ENCODE data around the gene DEGS2. TPM values are rescaled to one million over a fixed set of nuclear protein-coding genes. Genes with fewer than 3 reads are reported as not detected.

The DEGS2 gene
- total RNA-seq, 1 experiment from 2014 or later = 1.6 TPM

DNA sequence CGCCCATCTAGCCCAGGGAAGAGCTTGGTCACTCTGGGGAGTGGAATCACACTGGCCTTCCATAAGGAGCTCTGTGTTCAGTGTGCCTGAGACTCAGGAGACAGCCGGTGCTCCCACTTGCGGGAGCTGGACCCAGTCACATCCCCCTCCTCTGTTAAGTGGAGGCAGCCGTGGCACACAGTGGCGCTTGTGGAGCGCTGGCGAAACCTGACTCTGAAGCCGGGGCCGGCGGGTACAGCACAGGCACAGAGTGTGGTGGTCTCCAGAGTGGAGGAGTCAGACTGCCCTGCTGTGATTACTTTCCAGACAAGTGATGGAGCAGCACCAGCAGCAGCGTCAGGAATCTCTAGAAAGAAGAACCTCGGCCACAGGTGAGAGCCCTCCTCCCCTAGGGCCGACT is 33.0 kb downstream of the DEGS2 start:
- CTCF ChIA-PET = no interaction called here
- Histone ChIP-seq H2AFZ (ENCODE audit: low read length) (no peak overlapping the region), H3K9ac (ENCODE audit: low read length) (no peak overlapping the region), H3K4me1 (ENCODE audit: insufficient read depth, low read length) (no peaks in the 10 kb centered on the region), H3K27ac (ENCODE audit: low read length) (no peak overlapping the region), H3K36me3 (ENCODE audit: low read depth, low read length) (no peaks in the 10 kb centered on the region), H3K9me3 (ENCODE audit: low read length) (no peaks in the 10 kb centered on the region), H3K79me2 (ENCODE audit: low read length) (no peaks in the 10 kb centered on the region), H3K4me2 (ENCODE audit: low read length) (no peak overlapping the region), H3K27me3 (ENCODE audit: low read length) (no peaks in the 10 kb centered on the region), H3F3A (ENCODE audit: low read length, unreplicated experiment) (no peaks in the 10 kb centered on the region), H4K20me1 (ENCODE audit: low read length) (no peaks in the 10 kb centered on the region), H3K9me2 (replicated peaks; ENCODE audit: low read length) (no peaks in the 10 kb centered on the region), H3K4me3 (ENCODE audit: low read length) (no peak overlapping the region)
- POLR2A ChIA-PET (ENCODE audit: unreplicated experiment) = no interaction called here
- intact Hi-C loops (cut with micrococcal nuclease) = no loop called here
- TF ChIP-seq EZH2 (IDR thresholded peaks at IDR 0.05; ENCODE audit: low read length, unreplicated experiment) (no peak), EZH2phosphoT487 (IDR thresholded peaks at IDR 0.05; ENCODE audit: borderline replicate concordance, low read length) (no peak)
- TF ChIP-seq, protein P1, sequence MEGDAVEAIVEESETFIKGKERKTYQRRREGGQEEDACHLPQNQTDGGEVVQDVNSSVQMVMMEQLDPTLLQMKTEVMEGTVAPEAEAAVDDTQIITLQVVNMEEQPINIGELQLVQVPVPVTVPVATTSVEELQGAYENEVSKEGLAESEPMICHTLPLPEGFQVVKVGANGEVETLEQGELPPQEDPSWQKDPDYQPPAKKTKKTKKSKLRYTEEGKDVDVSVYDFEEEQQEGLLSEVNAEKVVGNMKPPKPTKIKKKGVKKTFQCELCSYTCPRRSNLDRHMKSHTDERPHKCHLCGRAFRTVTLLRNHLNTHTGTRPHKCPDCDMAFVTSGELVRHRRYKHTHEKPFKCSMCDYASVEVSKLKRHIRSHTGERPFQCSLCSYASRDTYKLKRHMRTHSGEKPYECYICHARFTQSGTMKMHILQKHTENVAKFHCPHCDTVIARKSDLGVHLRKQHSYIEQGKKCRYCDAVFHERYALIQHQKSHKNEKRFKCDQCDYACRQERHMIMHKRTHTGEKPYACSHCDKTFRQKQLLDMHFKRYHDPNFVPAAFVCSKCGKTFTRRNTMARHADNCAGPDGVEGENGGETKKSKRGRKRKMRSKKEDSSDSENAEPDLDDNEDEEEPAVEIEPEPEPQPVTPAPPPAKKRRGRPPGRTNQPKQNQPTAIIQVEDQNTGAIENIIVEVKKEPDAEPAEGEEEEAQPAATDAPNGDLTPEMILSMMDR (conservative IDR thresholded peaks at IDR 0.05; ENCODE audit: low read depth, low read length) = no peak
- DNase-seq (no peak), ATAC-seq (no peak)
- no TSS peak for BruUV-seq (replicated peaks)

DNA sequence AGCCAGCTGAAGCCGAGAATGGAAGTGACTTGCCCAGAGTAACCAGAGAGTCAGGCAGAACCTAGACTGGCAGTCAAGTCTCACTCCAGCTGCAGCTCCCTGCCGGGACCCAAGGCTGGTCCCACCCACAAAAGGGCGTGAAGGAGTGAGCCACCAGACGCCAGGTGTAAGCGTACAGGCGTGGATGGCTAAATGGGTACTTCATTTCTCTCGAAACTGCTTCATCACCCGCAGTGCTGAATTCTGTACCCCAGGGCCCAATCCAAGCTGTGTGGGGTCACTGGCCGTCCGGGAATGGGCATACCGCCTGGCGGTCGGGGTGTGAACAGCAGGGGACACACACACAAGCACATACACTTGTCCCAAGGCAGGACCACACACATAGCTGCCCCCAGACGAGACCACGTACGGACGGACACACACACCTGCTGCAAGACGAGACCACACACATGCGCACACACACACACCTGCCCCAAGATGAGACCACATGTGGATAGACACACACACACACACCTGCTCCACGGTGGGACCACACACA is 34.8 kb downstream of the DEGS2 start:
- DNase-seq (no peak), ATAC-seq (no peak)
- H3K4me1 ChIP-seq (ENCODE audit: insufficient read depth, low read length) = no peaks in the 10 kb centered on the region
- H3K27me3 ChIP-seq (ENCODE audit: low read length) = no peaks in the 10 kb centered on the region
- intact Hi-C loops (cut with micrococcal nuclease) = no loop called here
- POLR2A ChIA-PET (ENCODE audit: unreplicated experiment) = no interaction called here
- H3F3A ChIP-seq (ENCODE audit: low read length, unreplicated experiment) = no peaks in the 10 kb centered on the region
- no peaks in the 10 kb centered on the region for H3K36me3 ChIP-seq (ENCODE audit: low read depth, low read length)
- no TSS peak for BruUV-seq (replicated peaks)
- no peaks in the 10 kb centered on the region for H3K9me2 ChIP-seq (replicated peaks; ENCODE audit: low read length)
- no peak overlapping the region for H2AFZ ChIP-seq (ENCODE audit: low read length)
- H3K4me3 ChIP-seq (ENCODE audit: low read length) = no peak overlapping the region
- TF ChIP-seq EZH2phosphoT487 (IDR thresholded peaks at IDR 0.05; ENCODE audit: borderline replicate concordance, low read length) (no peak), EZH2 (IDR thresholded peaks at IDR 0.05; ENCODE audit: low read length, unreplicated experiment) (no peak)
- TF ChIP-seq, protein P1 (conservative IDR thresholded peaks at IDR 0.05; ENCODE audit: low read depth, low read length) = no peak
- H3K9ac ChIP-seq (ENCODE audit: low read length) = no peak overlapping the region
- no peak overlapping the region for H3K27ac ChIP-seq (ENCODE audit: low read length)
- H3K9me3 ChIP-seq (ENCODE audit: low read length) = no peaks in the 10 kb centered on the region
- no peak overlapping the region for H3K4me2 ChIP-seq (ENCODE audit: low read length)
- no peaks in the 10 kb centered on the region for H3K79me2 ChIP-seq (ENCODE audit: low read length)
- no peaks in the 10 kb centered on the region for H4K20me1 ChIP-seq (ENCODE audit: low read length)
- CTCF ChIA-PET = no interaction called here

DNA sequence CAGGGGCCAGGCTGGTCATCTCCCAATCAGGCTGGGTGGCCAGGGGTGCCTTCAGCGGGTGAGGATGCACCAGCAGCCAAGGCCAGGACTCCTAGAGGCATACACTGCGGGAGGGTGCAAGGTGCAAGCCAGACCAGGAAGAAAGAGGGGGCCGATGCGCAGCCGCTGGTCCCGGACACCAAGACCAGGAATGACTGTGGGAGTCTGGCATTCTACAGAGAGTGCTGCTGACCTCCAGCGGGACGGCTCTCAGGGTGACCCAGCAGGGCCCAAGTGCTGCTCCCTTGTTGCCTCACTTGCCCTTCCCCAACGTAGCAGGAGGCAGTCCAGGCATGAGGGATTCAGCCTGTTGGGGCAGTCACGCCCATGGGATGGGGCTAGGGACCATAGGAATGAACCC is 35.8 kb downstream of the DEGS2 start:
- BruUV-seq (replicated peaks) = no TSS peak
- Histone ChIP-seq H3K4me2 (ENCODE audit: low read length) (no peak overlapping the region), H4K20me1 (ENCODE audit: low read length) (no peaks in the 10 kb centered on the region), H3K9me2 (replicated peaks; ENCODE audit: low read length) (no peaks in the 10 kb centered on the region), H3K9ac (ENCODE audit: low read length) (no peak overlapping the region), H3K27me3 (ENCODE audit: low read length) (no peaks in the 10 kb centered on the region), H2AFZ (ENCODE audit: low read length) (no peak overlapping the region), H3K4me3 (ENCODE audit: low read length) (no peak overlapping the region), H3F3A (ENCODE audit: low read length, unreplicated experiment) (no peaks in the 10 kb centered on the region), H3K9me3 (ENCODE audit: low read length) (no peaks in the 10 kb centered on the region), H3K4me1 (ENCODE audit: insufficient read depth, low read length) (no peaks in the 10 kb centered on the region), H3K79me2 (ENCODE audit: low read length) (no peaks in the 10 kb centered on the region), H3K36me3 (ENCODE audit: low read depth, low read length) (no peaks in the 10 kb centered on the region), H3K27ac (ENCODE audit: low read length) (no peak overlapping the region)
- intact Hi-C loops (cut with micrococcal nuclease) = no loop called here
- ChIA-PET CTCF (no interaction called here), POLR2A (ENCODE audit: unreplicated experiment) (no interaction called here)
- TF ChIP-seq EZH2phosphoT487 (IDR thresholded peaks at IDR 0.05; ENCODE audit: borderline replicate concordance, low read length) (no peak), EZH2 (IDR thresholded peaks at IDR 0.05; ENCODE audit: low read length, unreplicated experiment) (no peak)
- TF ChIP-seq, protein P1 (conservative IDR thresholded peaks at IDR 0.05; ENCODE audit: low read depth, low read length) = no peak
- DNase-seq (no peak), ATAC-seq (no peak)

Data from PC-3 (cell line).